GM10248 (cell line): ENCODE results near the gene PKN2.
"Not testable (repeated sequence)": the region's sequence is repeated elsewhere in the genome, so short reads cannot be mapped to it uniquely, and the experiment has no call there.

Source experiments
- CTCF ChIA-PET: fragments of 300-600 bp; sonication (Branson Sonifier 250); formaldehyde crosslinking; extraction: SDS; loops from one replicate; lab custom pipeline; 2021; ENCODE audit warnings: antibody characterized with exemption; lab: Yijun Ruan, JAX
- POLR2A ChIA-PET: fragments of 350-650 bp; sonication (Branson Sonifier 250); formaldehyde crosslinking; extraction: SDS; loops from one replicate; lab custom pipeline; 2020; ENCODE audit warnings: antibody characterized with exemption; lab: Yijun Ruan, JAX
- DNase-seq: peaks from one replicate; pipeline ENCODE4 v3.0.0; 2012; ENCODE audit errors: extremely low spot score
- CTCF ChIP-seq: IDR thresholded peaks from 2 replicates; pipeline ENCODE4 v1.5.1; 2012; ENCODE audit warnings: mild to moderate bottlenecking, low read depth; ENCODE audit errors: extremely low read depth, missing control alignments, control extremely low read depth

Gene PKN2

DNA sequence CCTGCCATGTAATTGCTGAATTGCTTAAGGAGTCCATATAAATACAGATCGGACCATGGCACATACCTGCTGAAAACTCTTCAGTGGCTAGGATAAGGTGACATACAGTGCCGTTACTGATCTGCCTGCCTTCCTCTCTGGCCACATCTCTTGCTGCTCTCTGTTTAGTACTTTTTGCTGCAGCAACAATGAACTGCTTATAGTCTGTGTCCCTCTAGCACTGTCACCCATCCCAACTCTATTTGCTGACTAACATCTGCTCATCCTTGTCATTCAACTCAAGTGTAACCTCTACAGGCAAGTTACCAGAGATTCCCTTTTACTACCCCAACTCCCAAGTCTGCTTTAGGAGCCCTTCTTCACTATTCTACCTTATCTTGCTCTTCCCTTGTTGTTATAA lies 141.6 kb downstream of the PKN2 start:
- no peak for TF ChIP-seq CTCF
- POLR2A ChIA-PET: no interaction called here
- CTCF ChIA-PET: interaction anchor here (1.5 kb wide), 1 partner anchor 11 kb away, joined by 5 read pairs; no protein-coding TSS in a partner anchor
- no peak for DNase-seq

- no peak for DNase-seq
- POLR2A ChIA-PET: no interaction called here
- TF ChIP-seq CTCF: no peak
- CTCF ChIA-PET: interaction anchor here (0.9 to 1.8 kb wide), 4 partner anchors 12 to 40 kb away, joined by 3 to 5 read pairs (median 4); no protein-coding TSS in a partner anchor
Observed at GRCh38 chr1:88847643-88848042, 163.6 kb downstream of the PKN2 start.

DNA sequence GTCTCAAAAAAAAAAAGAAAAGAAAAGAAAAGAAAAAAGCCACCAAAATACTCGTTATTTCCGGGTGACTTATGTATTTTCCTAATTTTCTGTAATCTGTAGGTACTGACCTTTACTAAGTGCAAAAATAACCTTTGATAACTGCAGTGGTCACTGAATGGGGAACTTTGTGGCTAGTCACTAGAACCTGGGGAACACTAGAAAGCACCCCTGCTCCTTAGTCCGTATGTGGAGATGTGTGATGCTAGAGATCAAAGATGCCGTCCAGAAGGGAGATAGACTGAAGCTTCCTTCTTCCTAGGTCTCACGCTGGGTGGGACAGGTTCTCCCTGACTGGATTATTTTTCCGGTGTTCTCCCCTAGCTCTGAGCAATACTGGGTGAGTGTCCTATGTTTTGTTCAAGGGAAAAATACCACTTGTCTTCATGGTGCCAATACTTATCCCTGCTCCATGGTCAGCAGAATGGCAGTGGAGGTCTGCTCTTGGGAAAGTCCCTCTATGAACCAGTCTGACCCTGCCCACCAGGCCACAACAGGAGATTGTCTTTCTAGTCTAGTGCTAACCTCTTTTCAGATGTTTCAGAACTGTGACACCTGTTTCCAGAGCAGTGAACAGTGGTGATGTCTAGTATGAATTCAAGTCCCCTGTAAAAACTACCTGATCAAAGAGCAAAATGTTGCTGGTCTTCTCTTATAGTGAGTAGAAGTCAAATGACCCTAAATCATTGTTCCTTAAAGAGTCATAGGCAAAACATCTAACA lies 167.4 kb downstream of the PKN2 start:
- DNase-seq: no peak
- no peak for TF ChIP-seq CTCF
- CTCF ChIA-PET: interaction anchor here (0.8 to 2.0 kb wide), 3 partner anchors 9 to 25 kb away, joined by 3 to 6 read pairs (median 4); no protein-coding TSS in a partner anchor
- POLR2A ChIA-PET: no interaction called here

DNA sequence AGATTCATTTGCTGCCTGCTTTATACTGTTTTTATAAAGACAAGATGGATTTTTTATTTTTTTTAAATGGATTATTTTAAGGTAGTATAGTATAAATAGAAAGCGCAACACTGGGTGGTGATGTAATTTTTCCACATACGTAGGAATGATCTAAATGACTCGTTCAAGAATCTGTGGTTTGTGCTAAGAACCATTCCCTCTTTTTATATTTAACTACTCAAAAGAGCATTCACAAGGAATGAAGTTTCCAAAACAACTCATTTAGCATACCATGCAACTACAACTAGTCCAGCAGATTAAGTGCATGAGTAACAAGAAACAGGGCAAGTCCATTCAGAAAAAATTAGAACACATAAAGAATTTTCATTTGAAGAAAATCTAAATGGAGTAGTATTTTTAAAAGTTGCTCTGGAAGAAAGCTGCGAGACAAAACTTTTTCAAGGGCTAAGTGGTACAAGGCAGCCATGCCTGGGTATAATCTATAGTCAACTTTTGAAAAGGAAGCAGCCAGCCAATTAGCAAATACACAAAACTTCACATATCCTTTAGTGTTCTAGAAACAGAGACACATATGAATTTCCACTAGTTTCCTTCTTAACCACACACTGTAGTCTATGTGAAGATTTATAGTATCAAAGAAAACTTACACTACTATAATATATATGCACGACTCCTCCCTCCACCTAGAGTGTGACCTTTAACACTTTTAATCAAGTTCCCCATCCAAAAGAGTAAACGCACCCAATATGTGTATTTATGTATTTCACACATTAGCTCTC lies 183.9 kb downstream of the PKN2 start:
- TF ChIP-seq CTCF: no peak
- DNase-seq: no peak
- POLR2A ChIA-PET: interaction anchor here (0.5 kb wide), 1 partner anchor 211 kb away, joined by 3 read pairs; no protein-coding TSS in a partner anchor
- CTCF ChIA-PET: interaction anchor here (0.9 to 6.8 kb wide), 3 partner anchors 8 to 184 kb away, joined by 3 to 52 read pairs (median 3); no protein-coding TSS in a partner anchor

DNA sequence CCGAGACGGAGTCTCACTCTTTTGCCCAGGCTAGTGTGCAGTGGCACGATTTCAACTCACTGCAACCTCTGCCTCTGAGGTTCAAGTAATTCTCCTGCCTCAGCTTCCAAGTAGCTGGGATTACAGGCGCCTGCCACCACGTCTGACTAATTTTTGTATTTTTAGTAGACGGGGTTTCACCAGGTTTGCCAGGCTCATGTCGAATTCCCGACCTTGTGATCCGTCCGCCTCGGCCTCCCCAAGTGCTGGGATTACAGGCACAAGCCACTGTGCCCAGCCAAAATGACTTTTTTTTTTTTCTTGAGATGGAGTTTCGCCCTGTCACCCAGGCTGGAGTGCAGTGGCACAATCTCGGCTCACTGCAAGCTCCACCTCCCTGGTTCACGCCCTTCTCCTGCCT lies 185.6 kb downstream of the PKN2 start:
- POLR2A ChIA-PET, DNase-seq: not testable (repeated sequence)
- CTCF ChIA-PET: interaction anchor here (1.0 kb wide), 1 partner anchor 85 kb away, joined by 3 read pairs; no protein-coding TSS in a partner anchor

DNA sequence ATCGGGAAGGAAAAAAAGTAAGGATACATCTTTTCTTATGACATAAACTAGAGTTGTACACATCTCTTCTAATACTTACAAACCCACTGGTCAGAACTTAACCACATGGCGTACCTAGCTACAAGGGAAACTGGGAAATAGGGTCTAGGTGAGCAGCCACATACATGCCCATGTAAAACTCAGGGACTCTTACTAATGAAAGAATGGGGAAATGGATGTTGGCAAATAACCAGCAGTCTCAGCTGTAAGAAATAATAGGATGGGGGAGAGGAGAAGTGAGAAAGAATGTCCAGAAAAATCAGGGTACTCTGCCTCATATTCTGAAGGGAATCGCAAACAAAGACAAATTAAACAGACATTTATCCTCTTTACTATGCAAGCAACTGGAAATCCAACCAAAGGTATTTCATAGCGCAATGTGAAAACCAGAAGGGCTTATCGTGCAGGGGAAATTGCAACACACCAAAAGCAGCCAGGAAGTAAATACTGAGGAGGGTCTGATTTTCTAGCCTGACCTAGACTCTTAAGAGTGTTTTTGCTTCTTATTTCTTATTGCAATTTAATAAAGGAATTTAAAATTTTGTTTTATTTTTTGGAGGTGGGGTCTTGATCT lies 189.8 kb downstream of the PKN2 start:
- no peak for TF ChIP-seq CTCF
- DNase-seq: no peak
- ChIA-PET POLR2A (interaction anchor here (1.9 kb wide), 1 partner anchor 17 kb away, joined by 8 read pairs; the partner anchor contains the start of gene GTF2B), CTCF (interaction anchor here (0.7 to 6.1 kb wide), 4 partner anchors 9 to 257 kb away, joined by 3 to 52 read pairs (median 6); no protein-coding TSS in a partner anchor)
